A673 (cell line): ENCODE measurements around the gene MICAL2. TPM values are rescaled to one million over a fixed set of nuclear protein-coding genes. Genes with fewer than 3 reads are reported as not detected.

Experiments used
- BruUV-seq: library from RNA; stranded (reverse); fragments of 400-500 nt; replicated peaks from 2 replicates; lab custom pipeline; 2021; lab: Mats Ljungman, UMichigan
- CTCF ChIA-PET: fragments of 300-600 bp; sonication (Branson Sonifier 250); formaldehyde crosslinking; loops from one replicate; lab custom pipeline; 2022; ENCODE audit warnings: antibody characterized with exemption; lab: Charles Lee
- POLR2A ChIA-PET: fragments of 300-600 bp; sonication (Branson Sonifier 250); formaldehyde crosslinking; loops from one replicate; lab custom pipeline; 2022; ENCODE audit warnings: antibody characterized with exemption; ENCODE audit not compliant: low non-redundant PET; lab: Charles Lee
- DNase-seq: peaks from one replicate; pipeline ENCODE4 v3.0.0-alpha.2; 2015; ENCODE audit warnings: low spot score
- H3K27ac ChIP-seq: fragments of 200-600 bp; sonication (generic); 2 replicates; pipeline ENCODE4 v1.5.1; 2016; ENCODE audit warnings: mixed run types, low read depth, mild to moderate bottlenecking, mixed read lengths, antibody characterized with exemption, low read length; ENCODE audit not compliant: poor library complexity, severe bottlenecking
- H3K27me3 ChIP-seq: fragments of 200-600 bp; sonication (generic); replicated peaks from 2 replicates; pipeline ENCODE4 v1.6.1; 2017; ENCODE audit warnings: mixed run types, low read depth, mild to moderate bottlenecking, mixed read lengths, antibody characterized with exemption, low read length; ENCODE audit not compliant: insufficient read depth, poor library complexity
- H3K36me3 ChIP-seq: fragments of 200-600 bp; sonication (generic); 2 replicates; pipeline ENCODE4 v1.6.1; 2016; ENCODE audit warnings: mixed run types, mild to moderate bottlenecking, mixed read lengths, antibody characterized with exemption, low read length; ENCODE audit not compliant: insufficient read depth, poor library complexity, severe bottlenecking
- H3K4me1 ChIP-seq: fragments of 200-600 bp; sonication (generic); 2 replicates; pipeline ENCODE4 v1.6.1; 2017; ENCODE audit warnings: mixed run types, mild to moderate bottlenecking, mixed read lengths, antibody characterized with exemption, low read length; ENCODE audit not compliant: insufficient read depth, poor library complexity, severe bottlenecking
- H3K4me3 ChIP-seq: fragments of 200-600 bp; sonication (generic); 2 replicates; pipeline ENCODE4 v1.5.1; 2016; ENCODE audit warnings: low read depth, mixed run types, mild to moderate bottlenecking, mixed read lengths, low read length; ENCODE audit not compliant: poor library complexity, severe bottlenecking
- H3K9me3 ChIP-seq: fragments of 200-600 bp; sonication (generic); 2 replicates; pipeline ENCODE4 v1.6.1; 2016; ENCODE audit warnings: mixed run types, low read depth, mild to moderate bottlenecking, mixed read lengths, antibody characterized with exemption, low read length; ENCODE audit not compliant: poor library complexity, severe bottlenecking
- EZH2 ChIP-seq: fragments of 200-600 bp; sonication (generic); IDR thresholded peaks from 2 replicates; pipeline ENCODE4 v1.6.1; 2017; ENCODE audit warnings: borderline replicate concordance, low read depth, mild to moderate bottlenecking, mixed read lengths, antibody characterized with exemption, low read length; ENCODE audit not compliant: poor library complexity, severe bottlenecking
- intact Hi-C: fragments of 100-400 bp; cut with micrococcal nuclease; formaldehyde crosslinking; loops from one replicate; pipeline ENCODE4 v1.10.0; 2022; ENCODE audit not compliant: unreplicated experiment
- total RNA-seq: library from RNA; stranded (reverse); gene quantifications from 2 replicates; pipeline ENCODE4 v1.2.3, GENCODE V29; 2021
- TF ChIP-seq, protein P1 (sequence below): fragments of 300-800, 200-600 bp; sonication (generic); conservative IDR thresholded peaks from 2 replicates; pipeline ENCODE4 v1.5.1; 2017; ENCODE audit warnings: low read depth, mild to moderate bottlenecking, antibody characterized with exemption, low read length, moderate library complexity, mixed read lengths

Gene MICAL2
- total RNA-seq, 1 experiment from 2014 or later: 1.1 TPM

DNA sequence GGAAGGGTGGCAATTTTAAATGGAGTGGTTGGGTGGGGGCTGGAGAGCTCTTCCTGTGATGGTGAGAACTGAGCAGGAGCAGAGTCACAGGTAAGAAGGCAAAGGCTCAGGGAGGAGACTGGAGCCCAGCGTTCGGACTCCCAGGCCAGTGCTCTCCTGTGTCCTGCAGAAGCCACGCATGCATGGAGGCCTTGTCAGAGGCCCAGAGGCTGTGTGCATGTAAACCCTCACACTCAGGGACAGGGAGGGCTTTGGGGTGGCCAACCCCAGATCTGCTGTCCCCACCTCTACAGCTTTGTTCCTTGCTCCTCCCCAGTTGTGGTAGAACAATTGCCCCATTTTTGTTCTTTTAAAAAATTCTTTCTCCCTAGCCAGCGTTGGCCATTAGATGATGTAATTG is 136.6 kb downstream of the MICAL2 start:
- Histone ChIP-seq H3K27ac (no peak overlapping the region), H3K4me3 (no peak overlapping the region), H3K9me3 (no peaks in the 10 kb centered on the region), H3K27me3 (no peaks in the 10 kb centered on the region), H3K4me1 (no peaks in the 10 kb centered on the region), H3K36me3 (no peaks in the 10 kb centered on the region)
- intact Hi-C loops: no loop called here
- BruUV-seq: no TSS peak
- ChIA-PET POLR2A (no interaction called here), CTCF (no interaction called here)
- no peak for DNase-seq
- no peak for TF ChIP-seq EZH2
- TF ChIP-seq, protein P1, sequence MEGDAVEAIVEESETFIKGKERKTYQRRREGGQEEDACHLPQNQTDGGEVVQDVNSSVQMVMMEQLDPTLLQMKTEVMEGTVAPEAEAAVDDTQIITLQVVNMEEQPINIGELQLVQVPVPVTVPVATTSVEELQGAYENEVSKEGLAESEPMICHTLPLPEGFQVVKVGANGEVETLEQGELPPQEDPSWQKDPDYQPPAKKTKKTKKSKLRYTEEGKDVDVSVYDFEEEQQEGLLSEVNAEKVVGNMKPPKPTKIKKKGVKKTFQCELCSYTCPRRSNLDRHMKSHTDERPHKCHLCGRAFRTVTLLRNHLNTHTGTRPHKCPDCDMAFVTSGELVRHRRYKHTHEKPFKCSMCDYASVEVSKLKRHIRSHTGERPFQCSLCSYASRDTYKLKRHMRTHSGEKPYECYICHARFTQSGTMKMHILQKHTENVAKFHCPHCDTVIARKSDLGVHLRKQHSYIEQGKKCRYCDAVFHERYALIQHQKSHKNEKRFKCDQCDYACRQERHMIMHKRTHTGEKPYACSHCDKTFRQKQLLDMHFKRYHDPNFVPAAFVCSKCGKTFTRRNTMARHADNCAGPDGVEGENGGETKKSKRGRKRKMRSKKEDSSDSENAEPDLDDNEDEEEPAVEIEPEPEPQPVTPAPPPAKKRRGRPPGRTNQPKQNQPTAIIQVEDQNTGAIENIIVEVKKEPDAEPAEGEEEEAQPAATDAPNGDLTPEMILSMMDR: no peak

DNA sequence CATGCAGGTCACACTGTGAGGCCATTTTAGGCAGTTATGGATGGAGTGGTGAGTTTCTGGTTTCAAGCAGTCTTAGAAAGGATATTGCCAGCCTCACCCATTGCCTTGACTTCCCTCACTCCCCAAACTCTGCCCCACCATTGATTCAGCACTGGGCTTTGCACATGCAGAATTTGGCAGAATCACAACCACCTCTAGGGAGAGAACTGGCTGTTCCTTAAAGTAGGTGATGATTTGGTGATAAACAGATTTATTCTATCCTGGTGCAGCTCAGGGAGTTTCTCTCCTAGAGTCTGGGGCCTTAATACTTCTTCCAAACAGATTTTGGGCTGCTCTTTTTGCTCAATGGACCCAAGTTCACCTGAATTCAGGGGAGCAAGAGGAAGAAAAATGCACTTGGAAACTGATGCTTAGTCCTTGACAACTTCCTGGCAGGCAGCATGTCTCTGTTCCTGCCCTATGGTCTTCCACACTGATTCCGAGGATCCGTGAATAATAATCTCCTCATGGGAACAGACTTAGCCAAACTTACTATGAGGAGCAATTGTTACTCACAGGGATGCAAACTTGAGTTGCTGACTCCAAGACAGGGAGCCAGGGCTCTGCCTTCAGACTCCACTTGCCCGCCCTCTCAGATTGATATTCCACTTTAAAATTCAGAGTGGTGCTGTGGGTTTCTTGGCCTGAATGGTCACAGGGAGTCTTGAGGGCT is 137.3 kb downstream of the MICAL2 start:
- DNase-seq: no peak
- TF ChIP-seq EZH2: no peak
- TF ChIP-seq, protein P1: no peak
- intact Hi-C loops: no loop called here
- Histone ChIP-seq H3K27ac (no peak overlapping the region), H3K4me3 (no peak overlapping the region), H3K4me1 (no peaks in the 10 kb centered on the region), H3K36me3 (no peaks in the 10 kb centered on the region), H3K27me3 (no peaks in the 10 kb centered on the region), H3K9me3 (no peaks in the 10 kb centered on the region)
- BruUV-seq: no TSS peak
- POLR2A ChIA-PET: no interaction called here
- CTCF ChIA-PET: no interaction called here

DNA sequence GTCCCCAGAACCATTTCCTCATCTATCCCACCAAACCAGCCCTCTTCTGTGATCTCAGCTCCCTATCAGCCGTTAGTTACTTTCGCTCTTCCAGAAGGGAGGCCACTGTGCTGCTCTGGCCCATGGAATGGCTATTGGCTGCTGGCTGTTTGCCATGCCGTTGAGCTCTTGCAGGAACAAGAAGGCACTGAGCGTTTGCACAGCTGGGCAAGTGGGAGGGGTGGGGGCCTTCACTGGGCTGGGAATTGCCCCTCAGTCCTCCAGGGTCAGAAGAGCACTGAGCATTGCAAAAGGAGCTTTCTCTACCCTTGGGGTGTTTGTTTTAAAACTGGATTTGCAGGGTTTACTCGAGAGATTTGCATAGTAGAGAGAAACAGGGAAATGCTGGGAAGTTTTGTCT is 137.9 kb downstream of the MICAL2 start:
- Histone ChIP-seq H3K9me3 (no peaks in the 10 kb centered on the region), H3K27me3 (no peaks in the 10 kb centered on the region), H3K4me3 (no peak overlapping the region), H3K4me1 (no peaks in the 10 kb centered on the region), H3K27ac (no peak overlapping the region), H3K36me3 (no peaks in the 10 kb centered on the region)
- ChIA-PET CTCF (no interaction called here), POLR2A (no interaction called here)
- TF ChIP-seq, protein P1: no peak
- TF ChIP-seq EZH2: no peak
- DNase-seq: no peak
- intact Hi-C loops: no loop called here
- BruUV-seq: no TSS peak
